Loucy (cell line): ENCODE data around the gene PLEKHG5.

ENCODE experiments used
- CTCF ChIP-seq: fragments of 200-600 bp; sonication (generic); conservative IDR thresholded peaks from 2 replicates; pipeline ENCODE4 v1.5.1; 2014; ENCODE audit warnings: mild to moderate bottlenecking, antibody characterized with exemption, low read length
- EZH2phosphoT487 ChIP-seq: fragments of 200-600 bp; IDR thresholded peaks from 2 replicates; pipeline ENCODE4 v1.6.1; 2018; ENCODE audit warnings: antibody characterized with exemption, mild to moderate bottlenecking, moderate library complexity, borderline replicate concordance

GRCh38 chr1:6425658-6426057 lies 65.8 kb downstream of the PLEKHG5 start:
- TF ChIP-seq CTCF, result no peak
- no peak for TF ChIP-seq EZH2phosphoT487
